Fibroblast of upper back skin (primary cell): ENCODE results near the gene SLC47A1.
"Not testable (repeated sequence)": the region's sequence is repeated elsewhere in the genome, so short reads cannot be mapped to it uniquely, and the experiment has no call there.

Experiments
- DNase-seq: peaks from one replicate; pipeline ENCODE4 v3.0.0-alpha.2; 2013

The SLC47A1 gene

GRCh38 chr17:19555746-19556145 lies 22.1 kb downstream of the SLC47A1 start:
- no peak for DNase-seq

GRCh38 chr17:19558946-19559345 lies 25.3 kb downstream of the SLC47A1 start:
- DNase-seq: no peak

- no peak for DNase-seq
Measured at GRCh38 chr17:19561697-19562318, 28.2 kb downstream of the SLC47A1 start.

GRCh38 chr17:19565817-19566575 lies 32.3 kb downstream of the SLC47A1 start:
- DNase-seq: no peak

DNA sequence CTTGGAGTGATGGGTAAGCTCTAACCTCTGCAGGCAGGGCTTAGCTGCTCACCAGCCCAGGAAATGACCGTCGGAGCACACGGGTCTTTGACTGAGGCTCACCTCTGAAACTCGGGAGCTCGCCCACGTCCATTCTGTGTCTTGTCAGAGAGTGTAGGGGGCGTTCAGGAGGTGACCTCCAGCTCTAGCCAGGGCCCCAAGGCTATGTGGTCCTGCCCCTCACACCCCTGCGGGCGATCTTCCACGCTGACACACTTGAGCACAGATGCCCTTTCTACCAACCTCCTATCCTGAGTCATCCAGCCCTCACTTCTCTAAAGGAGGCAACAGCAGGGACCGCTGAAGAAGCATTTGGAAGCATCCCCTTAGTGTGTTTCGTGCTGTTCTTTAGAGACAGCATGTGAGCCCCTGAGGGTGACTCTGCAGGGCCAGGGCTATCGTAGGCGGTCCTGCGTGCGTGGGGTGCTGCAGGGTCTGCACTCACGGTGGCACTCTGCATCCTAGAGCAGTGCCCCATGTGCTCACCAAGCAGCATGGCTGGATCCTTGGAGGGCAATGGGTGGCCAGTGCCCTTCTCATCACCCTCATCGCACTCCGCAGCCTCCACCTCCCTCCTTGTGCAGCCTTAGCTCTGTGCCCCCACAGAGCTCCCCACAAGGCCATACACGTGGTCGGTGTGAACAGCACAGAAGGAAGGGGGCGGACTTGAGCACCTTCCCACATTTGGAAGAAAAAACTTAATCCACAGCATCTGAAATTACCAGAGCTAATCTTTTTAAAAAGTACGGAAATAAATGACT lies 33.8 kb downstream of the SLC47A1 start:
- DNase-seq: no peak

DNA sequence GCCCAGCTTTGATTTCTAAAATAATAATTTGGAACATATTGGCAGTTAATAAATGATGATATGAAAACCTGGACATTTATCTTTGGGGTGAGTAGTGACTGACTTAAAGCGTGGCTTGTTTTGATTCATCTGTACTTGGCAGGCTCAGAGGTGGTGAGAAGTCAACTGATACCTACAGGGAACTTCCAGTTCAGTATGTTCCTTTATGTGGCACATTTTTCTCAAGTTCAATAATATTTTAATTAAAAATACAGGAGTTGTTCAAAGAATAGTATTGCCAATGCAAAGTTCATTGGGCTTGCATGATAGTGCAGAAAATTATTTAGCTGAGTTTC lies 34.3 kb downstream of the SLC47A1 start:
- no peak for DNase-seq

GRCh38 chr17:19569785-19570543 lies 36.3 kb downstream of the SLC47A1 start:
- no peak for DNase-seq

- no peak for DNase-seq
Measured at GRCh38 chr17:19570544-19571062, 36.9 kb downstream of the SLC47A1 start.

GRCh38 chr17:19573075-19573474 lies 39.4 kb downstream of the SLC47A1 start:
- no peak for DNase-seq

DNA sequence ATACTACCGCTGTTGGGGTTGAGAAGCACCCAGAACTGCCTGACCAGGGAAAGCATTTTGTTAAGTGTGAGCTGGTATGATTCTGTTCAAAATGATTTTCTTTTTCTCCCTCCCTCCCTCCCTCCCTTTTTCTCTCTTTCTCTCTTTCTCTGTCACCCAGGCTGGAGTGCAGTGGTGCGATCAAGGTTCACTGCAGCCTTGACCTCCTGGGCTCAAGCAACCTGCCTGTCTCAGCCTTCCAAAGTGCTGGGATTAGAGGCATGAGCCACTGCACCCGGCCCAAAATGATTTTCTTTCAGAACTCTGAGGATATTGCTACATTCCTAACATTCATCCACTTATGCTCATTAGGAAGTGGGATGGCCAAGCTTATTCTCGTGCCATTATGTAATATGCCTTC lies 41.3 kb downstream of the SLC47A1 start:
- no peak for DNase-seq

GRCh38 chr17:19578545-19578944 lies 44.9 kb downstream of the SLC47A1 start:
- no peak for DNase-seq

GRCh38 chr17:19579192-19579761 lies 45.6 kb downstream of the SLC47A1 start:
- no peak for DNase-seq

- DNase-seq: no peak
Measured at GRCh38 chr17:19579867-19580565, 46.4 kb downstream of the SLC47A1 start.

DNA sequence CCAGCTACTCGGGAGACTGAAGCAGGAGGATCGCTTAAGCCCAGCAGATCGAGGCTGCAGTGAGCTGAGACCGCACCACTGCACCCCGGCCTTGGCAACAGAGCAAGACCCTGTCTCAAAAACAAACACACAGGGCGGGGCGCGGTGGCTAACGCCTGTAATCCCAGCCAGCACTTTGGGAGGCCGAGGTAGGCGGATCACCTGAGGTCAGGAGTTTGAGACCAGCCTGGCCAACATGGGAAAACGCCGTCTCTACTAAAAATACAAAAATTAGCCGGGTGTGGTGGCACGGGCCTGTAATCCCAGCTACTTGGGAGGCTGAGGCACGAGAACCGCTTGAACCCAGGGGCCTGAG lies 46.9 kb downstream of the SLC47A1 start:
- not testable (repeated sequence) for DNase-seq

DNA sequence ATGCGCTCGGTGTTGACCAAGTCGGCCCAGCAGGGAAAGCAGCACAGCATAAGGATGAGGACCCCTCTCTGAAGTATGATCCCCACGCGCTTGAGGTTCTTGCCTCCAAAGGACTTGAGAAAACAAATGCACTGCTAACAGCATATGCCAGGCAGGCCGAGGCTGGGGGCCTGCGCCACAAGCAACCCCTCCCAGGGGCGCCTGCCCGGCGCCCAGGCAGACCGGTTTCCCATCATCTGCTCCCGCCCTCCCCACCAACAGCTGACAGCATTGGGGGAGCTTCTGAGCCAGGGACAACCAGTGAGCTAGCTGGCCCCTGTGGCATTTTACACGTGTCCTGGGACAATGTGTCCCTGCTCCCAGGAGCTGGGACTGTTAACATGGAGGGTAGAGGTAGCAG lies 48.5 kb downstream of the SLC47A1 start:
- not testable (repeated sequence) for DNase-seq

- no peak for DNase-seq
Measured at GRCh38 chr17:19583871-19584270, 50.2 kb downstream of the SLC47A1 start.

DNA sequence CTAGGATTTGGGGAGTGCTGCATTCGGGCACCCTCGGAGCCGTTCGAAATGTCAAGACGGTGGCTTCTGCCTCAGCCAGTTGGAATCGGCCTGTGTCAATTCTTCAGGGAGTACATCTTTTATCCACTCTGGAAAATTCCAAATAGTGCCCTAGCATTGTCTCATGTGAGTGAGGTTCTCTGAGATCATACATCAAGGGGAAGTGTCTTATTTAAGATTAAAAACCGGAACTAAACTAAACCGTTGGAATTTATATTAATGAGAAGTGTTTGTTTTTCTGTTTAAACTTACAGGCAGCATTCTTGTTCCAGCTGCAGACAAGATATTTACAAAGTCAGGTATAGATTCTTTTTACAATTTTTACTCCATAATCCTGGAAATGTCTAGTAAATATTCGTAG lies 56.8 kb downstream of the SLC47A1 start:
- DNase-seq: no peak

DNA sequence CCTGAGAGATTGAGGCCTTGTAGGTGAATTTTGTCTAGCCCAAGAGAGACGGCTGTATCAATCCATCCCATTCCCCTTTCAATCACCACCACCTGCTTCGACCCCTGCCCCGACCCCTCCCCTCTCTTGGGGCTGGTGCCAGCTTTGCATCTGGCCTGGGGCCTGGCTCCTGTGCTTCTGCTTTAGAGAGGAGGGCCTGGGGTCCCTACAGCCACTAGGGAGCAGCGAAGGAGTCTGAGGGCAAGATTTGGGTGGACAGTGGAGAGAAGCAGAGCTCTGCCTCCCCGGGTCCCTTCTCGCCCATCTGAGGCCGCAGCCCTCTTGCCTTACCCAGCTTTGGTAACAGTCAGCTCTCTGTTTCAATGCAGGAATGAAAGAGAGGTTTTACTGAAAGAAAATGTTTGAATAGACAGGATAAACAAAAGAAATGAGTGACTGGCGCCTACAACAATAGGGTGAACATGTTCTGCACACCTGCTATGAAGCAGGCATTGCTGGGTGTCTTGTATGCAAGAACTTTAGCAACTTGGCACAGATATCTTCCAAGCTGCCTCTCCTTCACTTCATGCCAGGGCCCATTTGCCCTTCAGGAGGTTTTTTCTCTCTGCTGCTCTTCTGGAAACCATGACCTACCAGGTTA lies 57.4 kb downstream of the SLC47A1 start:
- DNase-seq: no peak

GRCh38 chr17:19592316-19592715 lies 58.7 kb downstream of the SLC47A1 start:
- no peak for DNase-seq

DNA sequence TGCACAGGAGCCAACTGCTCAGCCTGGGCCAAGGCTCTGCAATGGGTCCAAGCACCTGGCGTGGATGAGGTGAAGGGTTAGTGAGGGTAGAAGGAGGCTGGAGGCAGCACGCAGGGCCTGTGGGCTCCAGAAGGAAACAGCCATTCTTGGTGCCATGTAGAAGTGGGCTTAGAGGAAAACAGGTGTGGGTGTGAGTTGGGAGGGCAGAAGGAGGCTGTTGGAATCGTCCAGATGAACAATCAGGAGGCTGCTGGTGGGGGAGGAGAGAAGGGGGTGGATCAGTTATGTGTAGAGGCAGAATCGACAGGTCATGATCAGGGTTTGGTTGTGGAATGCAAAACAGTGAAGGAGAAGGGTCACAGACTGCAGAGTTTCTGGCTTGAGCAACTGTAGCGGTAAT lies 63.2 kb downstream of the SLC47A1 start:
- no peak for DNase-seq

- DNase-seq: no peak
Measured at GRCh38 chr17:19610311-19610710, 76.7 kb downstream of the SLC47A1 start.

GRCh38 chr17:19610879-19611278 lies 77.2 kb downstream of the SLC47A1 start:
- DNase-seq: no peak
